HG02610 (cell line): Measurements from ENCODE around the gene AP1S2.
A peak's percentile ranks its signal among the peaks of the same experiment; 100 is the strongest.
"Not testable (repeated sequence)": the region's sequence is repeated elsewhere in the genome, so short reads cannot be mapped to it uniquely, and the experiment has no call there.

Experiments
- ATAC-seq: cut with Tn5 transposase; IDR thresholded peaks from one replicate; pipeline ENCODE4 v1.9.1; 2021; ENCODE audit warnings: mild to moderate bottlenecking, moderate library complexity; ENCODE audit not compliant: unreplicated experiment

AP1S2 gene

GRCh38 chrX:15854712-15855567 lies at the start of gene AP1S2:
Gene AP1S2, minus strand, starts transcription at chrX:15854813. Its CDS starts 2,289 bp downstream, at chrX:15852524.
- ATAC-seq, result peak; percentile 95

DNA sequence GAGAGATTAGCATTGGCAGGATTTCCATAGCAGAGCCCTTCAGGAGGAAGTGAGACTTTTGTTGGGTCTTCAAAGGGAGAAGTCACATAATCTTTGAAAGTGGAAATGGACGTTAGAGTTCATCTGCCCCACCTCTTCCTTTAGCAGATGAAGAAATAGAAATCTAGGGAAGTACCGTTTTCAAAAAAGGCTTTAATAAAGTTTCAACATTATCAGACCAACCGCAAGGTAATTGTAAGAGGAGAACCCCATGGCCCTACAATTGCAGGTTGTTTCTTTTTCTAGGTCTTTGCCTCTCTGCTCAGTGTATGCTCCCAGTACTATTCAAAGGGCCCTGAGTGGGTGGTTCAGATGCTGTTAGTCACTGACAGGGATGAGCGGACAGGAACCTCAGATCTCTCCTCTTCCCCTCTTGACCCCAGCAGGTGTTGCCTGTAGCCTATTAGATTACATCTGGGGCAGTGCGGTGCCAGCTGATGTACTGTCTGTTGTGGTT lies 48.6 kb upstream of the AP1S2 start:
- ATAC-seq, result peak; percentile 95

GRCh38 chrX:15895334-15895733 lies 40.7 kb upstream of the AP1S2 start:
- no peak for ATAC-seq

DNA sequence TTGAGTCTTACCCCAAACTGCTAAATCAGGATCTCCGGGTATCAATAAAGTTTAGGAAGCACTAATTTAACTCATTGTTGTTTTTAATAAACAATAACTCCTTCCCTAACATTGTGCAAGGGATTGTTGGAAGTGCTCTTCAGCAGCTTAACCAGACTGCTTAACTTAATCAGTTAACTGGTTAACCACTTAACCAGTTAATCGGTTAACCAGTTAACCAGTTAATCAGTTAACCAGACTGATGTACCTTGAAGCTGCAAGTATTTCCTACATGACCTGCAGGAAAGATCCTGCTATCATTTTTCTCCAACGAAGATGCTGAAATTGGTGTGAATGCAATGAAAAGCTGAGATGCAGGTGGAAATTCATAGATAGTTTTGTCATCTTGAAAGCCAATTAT lies 40.1 kb upstream of the AP1S2 start:
- ATAC-seq, result no peak

DNA sequence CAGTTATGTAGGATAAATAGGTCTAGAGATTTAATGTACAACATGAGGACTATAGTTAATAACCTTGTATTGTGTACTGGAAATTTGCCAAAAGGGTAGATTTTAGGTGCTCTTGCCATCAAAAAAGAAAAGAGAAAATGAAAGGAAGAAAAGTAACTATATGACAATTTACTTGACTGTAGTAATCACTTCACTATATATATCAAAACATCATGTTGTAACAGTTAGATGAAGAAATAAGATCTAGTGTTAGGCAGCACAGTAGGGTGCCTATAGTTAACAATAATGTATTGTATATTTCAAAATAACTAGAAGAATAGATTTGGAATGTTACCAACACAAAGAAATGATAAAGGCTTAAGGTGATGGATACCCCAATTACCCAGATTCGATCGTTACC lies 35.9 kb upstream of the AP1S2 start:
- no peak for ATAC-seq

- no peak for ATAC-seq
Measured at GRCh38 chrX:15888062-15888461, 33.4 kb upstream of the AP1S2 start.

- no peak for ATAC-seq
Measured at GRCh38 chrX:15883540-15883863, 28.9 kb upstream of the AP1S2 start.

GRCh38 chrX:15882704-15883539 lies 28.3 kb upstream of the AP1S2 start:
- ATAC-seq, result peak; percentile 60

GRCh38 chrX:15881381-15881897 lies 26.8 kb upstream of the AP1S2 start:
- ATAC-seq, result no peak

- not testable (repeated sequence) for ATAC-seq
Measured at GRCh38 chrX:15877914-15878313, 23.3 kb upstream of the AP1S2 start.

GRCh38 chrX:15877380-15877779 lies 22.8 kb upstream of the AP1S2 start:
- no peak for ATAC-seq

DNA sequence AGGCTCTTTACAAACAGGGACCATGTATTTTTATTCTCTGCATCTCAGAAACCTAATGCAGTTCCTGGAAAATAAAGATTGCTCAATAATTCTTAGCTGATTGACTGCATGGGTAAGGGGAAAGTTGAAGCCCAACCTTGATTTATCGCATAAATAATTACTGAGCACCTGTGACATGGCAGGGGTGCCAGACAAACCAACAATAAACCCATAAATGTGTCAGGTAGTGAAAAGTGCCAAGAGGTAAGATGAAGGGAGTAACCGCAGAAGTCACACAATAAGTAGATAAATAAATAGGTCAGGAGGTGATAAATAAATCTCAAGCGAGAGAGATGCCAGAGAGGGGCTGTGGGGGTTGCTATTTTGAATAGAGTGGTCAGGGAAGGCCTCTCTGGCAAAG lies 20.1 kb upstream of the AP1S2 start:
- ATAC-seq, result no peak

DNA sequence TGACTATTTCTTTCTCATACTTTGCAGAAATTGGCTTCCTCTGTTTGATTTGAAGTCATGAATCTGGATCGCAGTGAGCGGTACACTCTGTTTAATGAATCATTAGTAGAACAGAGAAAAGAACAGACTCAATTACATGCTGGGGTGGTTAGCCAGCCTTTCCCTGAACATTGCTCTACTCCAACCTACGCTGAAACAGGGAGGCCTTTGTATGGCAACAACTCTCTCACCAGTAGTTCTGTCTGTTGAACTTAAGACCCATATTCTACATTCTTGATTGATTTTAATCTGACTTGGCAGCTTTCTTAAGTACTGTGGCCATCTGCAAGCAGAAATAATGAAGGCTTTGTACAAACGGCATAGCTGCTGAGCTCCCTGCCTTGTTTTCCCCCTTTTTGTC lies 19.0 kb upstream of the AP1S2 start:
- no peak for ATAC-seq

- no peak for ATAC-seq
Measured at GRCh38 chrX:15870310-15870709, 15.7 kb upstream of the AP1S2 start.

- ATAC-seq, result no peak
Measured at GRCh38 chrX:15869695-15870094, 15.1 kb upstream of the AP1S2 start.

GRCh38 chrX:15866147-15866546 lies 11.5 kb upstream of the AP1S2 start:
- ATAC-seq, result no peak

DNA sequence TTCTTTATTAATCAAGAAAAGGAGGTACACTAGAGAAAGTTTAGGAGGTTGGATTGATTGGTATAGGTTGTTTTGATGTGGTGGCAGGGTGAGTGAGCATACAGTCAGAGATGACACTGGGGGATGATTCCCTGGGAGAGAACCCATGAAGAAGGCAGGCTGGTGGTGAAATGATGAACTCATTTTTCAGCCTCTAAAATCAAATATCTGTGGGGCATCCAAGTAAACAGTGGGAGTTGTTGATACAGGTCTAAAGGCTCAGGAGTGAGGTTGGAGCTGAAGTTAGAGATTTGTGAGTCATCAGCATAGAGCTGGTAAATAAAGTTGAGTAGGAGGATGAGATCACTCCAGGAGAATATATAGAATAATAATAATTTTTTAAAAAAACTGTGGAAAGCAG lies 10.0 kb upstream of the AP1S2 start:
- no peak for ATAC-seq

- no peak for ATAC-seq
Measured at GRCh38 chrX:15864023-15864422, 9.4 kb upstream of the AP1S2 start.

DNA sequence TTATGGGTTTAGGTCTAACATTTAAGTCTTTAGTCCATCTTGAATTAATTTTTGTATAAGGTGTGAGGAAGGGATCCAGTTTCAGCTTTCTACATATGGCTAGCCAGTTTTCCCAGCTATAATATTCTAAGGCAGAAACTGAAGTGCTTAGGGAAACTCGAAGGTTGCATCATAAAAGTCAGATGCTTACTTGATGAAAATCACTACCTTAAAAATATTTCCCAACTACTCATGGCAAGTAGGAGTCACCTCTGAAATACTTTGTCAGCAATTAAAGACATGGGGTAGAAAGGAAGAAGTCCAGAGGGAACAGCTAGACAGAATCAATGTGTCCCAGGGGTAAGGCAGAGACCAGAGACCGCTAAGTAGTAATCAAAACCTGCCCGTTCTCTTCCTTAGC lies 6.3 kb upstream of the AP1S2 start:
- no peak for ATAC-seq

DNA sequence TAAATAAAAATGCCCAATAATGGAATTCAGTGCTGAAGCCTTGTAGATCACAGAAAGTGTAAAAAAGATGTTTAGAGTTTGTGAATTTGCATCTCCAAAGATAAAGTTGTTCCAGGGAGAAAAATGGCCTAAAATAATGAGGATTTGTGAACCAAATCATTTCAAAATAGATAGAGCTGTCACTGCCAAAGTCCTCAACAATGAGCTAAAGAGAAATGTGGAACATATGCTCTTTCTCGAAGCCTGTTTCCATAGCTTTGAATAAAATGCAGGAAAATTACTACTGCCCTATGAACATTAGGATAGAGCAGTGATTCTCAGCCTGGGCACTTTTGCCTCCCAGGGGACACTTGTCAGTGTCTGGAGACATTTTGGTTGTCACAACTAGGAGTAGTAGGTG lies 3.4 kb upstream of the AP1S2 start:
- ATAC-seq, result no peak

GRCh38 chrX:15856636-15857035 lies 2.0 kb upstream of the AP1S2 start:
- no peak for ATAC-seq

DNA sequence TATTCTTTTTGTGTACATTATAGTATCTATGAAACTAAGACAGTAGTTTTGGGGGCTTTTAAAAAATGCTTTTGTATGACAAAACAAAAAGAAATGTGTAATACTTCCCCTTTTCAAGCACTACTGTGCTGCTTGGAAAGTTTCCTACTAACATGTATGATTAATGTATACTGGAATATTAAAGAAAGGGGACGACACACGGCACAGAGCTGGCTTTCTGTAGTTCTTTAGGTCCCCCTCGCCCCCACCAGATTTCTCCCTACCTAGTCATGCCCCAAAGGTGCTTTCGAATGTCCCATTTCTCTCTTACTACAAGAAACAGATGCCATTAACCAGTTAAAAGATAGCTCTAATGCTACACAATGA lies 1.6 kb upstream of the AP1S2 start:
- no peak for ATAC-seq
